Lung (tissue), 12 donors: ENCODE data around the gene GPR119. TPM values are rescaled to one million over a fixed set of nuclear protein-coding genes. Genes with fewer than 3 reads are reported as not detected.
A peak's percentile ranks its signal among the peaks of the same experiment; 100 is the strongest.
"Not testable (repeated sequence)": the region's sequence is repeated elsewhere in the genome, so short reads cannot be mapped to it uniquely, and the experiment has no call there.

Source experiments
- ATAC-seq: fragments of 200-7000 bp; cut with Tn5 transposase; one replicate; pipeline ENCODE4 v1.9.1; 2020; ENCODE audit warnings: moderate number of reproducible peaks; ENCODE audit not compliant: insufficient read depth, low FRiP score
- DNase-seq, 3 donors: peaks; one replicate each; pipeline ENCODE4 v3.0.0-alpha.2; 2013 to 2017
- H3K27ac ChIP-seq, 2 donors: one replicate each; pipeline ENCODE4 v1.5.1; 2013; ENCODE audit warnings: mild to moderate bottlenecking in 2 of 2, moderate library complexity in 2 of 2, control low read depth in 1 of 2, inconsistent platforms in 1 of 2, low read depth in 1 of 2, low read length in 1 of 2
- H3K27me3 ChIP-seq, 3 donors: one replicate each; pipeline ENCODE4 v1.5.1; 2013; ENCODE audit warnings: low read length in 2 of 3; ENCODE audit not compliant: control insufficient read depth in 3 of 3, insufficient read depth in 3 of 3
- H3K36me3 ChIP-seq, 4 donors: one replicate each; pipeline ENCODE4 v1.5.1; 2013; ENCODE audit warnings: low read length in 4 of 4, mild to moderate bottlenecking in 1 of 4, moderate library complexity in 1 of 4; ENCODE audit not compliant: control insufficient read depth in 4 of 4, insufficient read depth in 4 of 4
- H3K4me1 ChIP-seq, 5 donors: one replicate each; pipeline ENCODE4 v1.5.1; 2013; ENCODE audit warnings: low read length in 5 of 5, mild to moderate bottlenecking in 2 of 5, moderate library complexity in 1 of 5; ENCODE audit not compliant: control insufficient read depth in 5 of 5, insufficient read depth in 5 of 5
- H3K4me3 ChIP-seq: one replicate; pipeline ENCODE4 v1.5.1; 2013; ENCODE audit warnings: mild to moderate bottlenecking, control low read depth, moderate library complexity
- H3K9ac ChIP-seq, 2 donors: one replicate each; pipeline ENCODE4 v1.5.1; 2013; ENCODE audit warnings: low read length in 2 of 2, control low read depth in 1 of 2; ENCODE audit not compliant: insufficient read depth in 1 of 2
- H3K9me3 ChIP-seq, 4 donors: one replicate each; pipeline ENCODE4 v1.5.1; 2013; ENCODE audit warnings: low read length in 3 of 4, mild to moderate bottlenecking in 1 of 4, moderate library complexity in 1 of 4; ENCODE audit not compliant: control insufficient read depth in 4 of 4, insufficient read depth in 3 of 4
- CTCF ChIP-seq: IDR thresholded peaks from 2 replicates; pipeline ENCODE4 v1.5.1; 2012; ENCODE audit warnings: mild to moderate bottlenecking; ENCODE audit errors: control extremely low read depth, extremely low read depth
- WGBS, 2 donors: extraction: QIAGEN DNeasy Blood & Tissue Kit; methylation state at CpG; one replicate each; pipeline ENCODE4 v1.1.7; 2013; 5-methylcytosine and 5-hydroxymethylcytosine counted together
- polyA plus RNA-seq, 2 donors: library from polyadenylated mRNA; stranded (reverse); fragments of 200-250 nt; gene quantifications; one replicate each; pipeline ENCODE4 v1.2.1, GENCODE V29; 2013
- total RNA-seq, 2 donors: library from RNA; depleted of rRNA in 1 of 2; stranded (reverse); fragments of >200 nt in 1 of 2; gene quantifications; one replicate each; pipeline ENCODE4 v1.2.1, GENCODE V29; 2014 to 2021
- donor health status: control.
- donor health status: control.
- donor health status: Bipolar disorder and iron deficiency.
- donor health status: healthy.
- donor health status: DM: yes; HTN: yes; CAD: no.

Gene GPR119
- total and polyA plus RNA-seq, 4 donors: not detected

GRCh38 chrX:130339408-130340222 is 45.9 kb downstream of the GPR119 start, which contains the start of gene SLC25A14:
SLC25A14 (plus strand) TSS chrX:130339919; CDS start chrX:130340279, 360 bp downstream.
- no peaks in the 10 kb centered on the region for H3K4me1 ChIP-seq
- peak within 1 kb of the TSS; percentile 65 for H3K4me3 ChIP-seq
- 0 to 40% methylated on average over 46 to 55 of the region's 55 CpGs for WGBS, 2 donors
- no peaks in the 10 kb centered on the region for H3K36me3 ChIP-seq
- H3K27ac ChIP-seq: peak within 1 kb of the TSS; percentile 23 to 69
- no peaks in the 10 kb centered on the region for H3K9me3 ChIP-seq
- ATAC-seq: peak; percentile 87
- peak within 1 kb of the TSS in 1 of 2 donors; percentile 77 for H3K9ac ChIP-seq
- DNase-seq: peak; percentile 86 to 90 (median 89)
- TF ChIP-seq CTCF: no peak
- peaks cover 0 to 3% (median 3%) of the 10 kb centered on the region in 3 donors for H3K27me3 ChIP-seq

- ATAC-seq, H3K36me3 ChIP-seq, H3K27me3 ChIP-seq, H3K9ac ChIP-seq, H3K4me3 ChIP-seq, H3K4me1 ChIP-seq, H3K9me3 ChIP-seq, H3K27ac ChIP-seq, DNase-seq: not testable (repeated sequence)
- WGBS, 2 donors: 71 to 79% methylated on average over 8 of the region's 8 CpGs
Observed at GRCh38 chrX:130338869-130339268, 46.6 kb downstream of the GPR119 start.

- WGBS, 2 donors: 58 to 78% methylated on average over 4 of the region's 4 CpGs
- H3K4me1 ChIP-seq: no peaks in the 10 kb centered on the region
- no peaks in the 10 kb centered on the region for H3K9me3 ChIP-seq
- H3K36me3 ChIP-seq: no peaks in the 10 kb centered on the region
- H3K27ac ChIP-seq: no peak overlapping the region
- ATAC-seq: no peak
- DNase-seq: no peak
- H3K9ac ChIP-seq: no peak overlapping the region
- no peak overlapping the region for H3K4me3 ChIP-seq
- H3K27me3 ChIP-seq: peaks cover 0 to 2% (median 0%) of the 10 kb centered on the region in 3 donors
- no peak for TF ChIP-seq CTCF
Observed at GRCh38 chrX:130336531-130336930, 48.9 kb downstream of the GPR119 start.

Other genes with a start within 250 kb of the GPR119 start
- gene AIFM1, start 219.8 kb downstream of the GPR119 start, total RNA-seq: 10 to 100 TPM; 14.4 to 35.8 TPM
- gene AIFM1, start 219.8 kb downstream of the GPR119 start, polyA plus RNA-seq: 10 to 100 TPM; 27.8 to 34.6 TPM
- 1 to 10 TPM in 1 of 2 donors, under 1 TPM in 1; 0.67 to 2.0 TPM for gene RAB33A, start 213.7 kb downstream of the GPR119 start, total RNA-seq
- 10 to 100 TPM in 1 of 2 donors, under 1 TPM in 1; 0.37 to 10.0 TPM for gene RAB33A, start 213.7 kb downstream of the GPR119 start, polyA plus RNA-seq
- gene ZNF280C, start 116.8 kb downstream of the GPR119 start, total RNA-seq: 1 to 10 TPM; 3.4 to 7.3 TPM
- 1 to 10 TPM; 1.2 to 1.7 TPM for gene ZNF280C, start 116.8 kb downstream of the GPR119 start, polyA plus RNA-seq
- 10 to 100 TPM; 14.4 to 25.5 TPM for gene SLC25A14, start 45.8 kb downstream of the GPR119 start, total RNA-seq
- 10 to 100 TPM in 1 of 2 donors, 1 to 10 TPM in 1; 8.7 to 15.5 TPM for gene SLC25A14, start 45.8 kb downstream of the GPR119 start, polyA plus RNA-seq
- 10 to 100 TPM; 15.0 to 19.7 TPM for gene RBMX2, start 16.3 kb upstream of the GPR119 start, total RNA-seq
- gene RBMX2, start 16.3 kb upstream of the GPR119 start, polyA plus RNA-seq: 10 to 100 TPM; 12.1 to 18.3 TPM